Activated CD4-positive, CD25-positive, alpha-beta regulatory T cell treated with anti-CD3 and anti-CD28 coated beads, Interleukin-2, amount 50 U/mL, for 72 hours (primary cell): Measurements from ENCODE around the gene RNF113B.

Experiments used
- DNase-seq: peaks from one replicate; pipeline ENCODE4 v3.0.0; 2021

Gene RNF113B

DNA sequence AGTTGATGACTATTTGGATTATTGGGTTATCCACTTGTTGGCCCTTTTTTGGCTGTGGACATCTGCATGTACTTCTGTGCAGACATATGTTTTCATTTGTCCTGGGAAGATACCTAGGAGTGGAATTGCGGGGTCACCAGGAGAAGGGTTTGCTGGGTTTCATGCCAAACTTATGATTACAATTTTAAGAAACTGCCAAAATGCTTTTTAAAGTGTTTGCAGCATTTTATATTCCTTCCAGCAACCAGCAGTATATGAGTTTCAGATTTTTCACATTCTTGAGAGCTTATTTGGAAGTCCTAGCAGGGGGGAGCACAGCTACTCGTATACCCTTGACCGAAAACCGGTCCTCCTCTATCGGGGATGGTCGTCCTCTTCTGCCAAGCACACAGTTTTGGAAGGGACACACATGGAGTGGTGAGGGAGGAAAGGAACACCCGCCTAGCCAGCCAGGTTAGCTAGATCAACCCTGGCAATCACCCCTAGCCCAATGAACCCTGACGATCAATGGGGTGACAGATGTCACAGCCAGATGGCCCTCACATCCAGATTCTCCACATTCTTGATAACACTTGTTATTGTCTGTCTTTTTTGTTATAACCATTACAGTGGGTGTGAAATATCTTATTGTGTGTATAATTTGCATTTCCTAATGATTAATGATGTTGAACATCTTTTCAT is 26.7 kb upstream of the RNF113B start:
- DNase-seq, result no peak

DNA sequence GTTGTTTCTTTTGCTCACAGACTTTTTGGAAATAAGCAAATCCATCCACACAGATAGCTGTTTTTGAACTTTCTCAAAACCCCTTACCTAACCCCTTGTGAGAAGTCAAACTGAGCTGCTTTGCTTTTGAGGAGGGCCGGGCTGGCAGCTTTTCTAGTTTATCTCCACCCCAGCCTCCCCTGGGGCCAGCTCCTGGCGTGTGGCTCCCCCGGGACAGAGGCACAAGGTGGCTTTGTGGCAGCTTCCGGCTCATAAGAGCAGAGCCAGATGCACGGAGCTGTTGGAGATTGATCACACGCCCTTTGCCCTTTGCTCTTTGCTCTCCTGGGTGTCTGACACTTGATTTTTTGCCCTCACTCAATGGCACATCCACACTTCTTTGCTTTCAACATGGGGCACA is 24.9 kb upstream of the RNF113B start:
- no peak for DNase-seq

DNA sequence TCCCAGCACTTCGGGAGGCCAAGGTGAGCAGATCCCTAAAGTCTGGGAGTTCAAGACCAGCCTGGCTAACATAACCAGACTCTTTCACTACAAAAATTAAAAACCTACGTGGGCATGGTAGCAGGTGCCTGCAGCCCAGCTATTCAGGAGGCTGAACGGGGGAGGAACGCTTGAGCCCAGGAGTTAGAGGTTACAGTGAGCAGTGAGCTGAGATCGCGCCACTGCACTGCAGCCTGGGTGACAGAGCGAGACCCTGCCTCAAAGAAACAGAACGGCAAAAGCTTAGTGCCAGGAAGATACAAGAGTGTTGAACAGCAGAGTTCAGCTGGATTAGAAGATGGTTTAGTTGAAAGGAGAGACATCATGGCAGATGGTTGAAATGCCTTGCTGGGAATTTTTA is 24.1 kb upstream of the RNF113B start:
- DNase-seq, result no peak

DNA sequence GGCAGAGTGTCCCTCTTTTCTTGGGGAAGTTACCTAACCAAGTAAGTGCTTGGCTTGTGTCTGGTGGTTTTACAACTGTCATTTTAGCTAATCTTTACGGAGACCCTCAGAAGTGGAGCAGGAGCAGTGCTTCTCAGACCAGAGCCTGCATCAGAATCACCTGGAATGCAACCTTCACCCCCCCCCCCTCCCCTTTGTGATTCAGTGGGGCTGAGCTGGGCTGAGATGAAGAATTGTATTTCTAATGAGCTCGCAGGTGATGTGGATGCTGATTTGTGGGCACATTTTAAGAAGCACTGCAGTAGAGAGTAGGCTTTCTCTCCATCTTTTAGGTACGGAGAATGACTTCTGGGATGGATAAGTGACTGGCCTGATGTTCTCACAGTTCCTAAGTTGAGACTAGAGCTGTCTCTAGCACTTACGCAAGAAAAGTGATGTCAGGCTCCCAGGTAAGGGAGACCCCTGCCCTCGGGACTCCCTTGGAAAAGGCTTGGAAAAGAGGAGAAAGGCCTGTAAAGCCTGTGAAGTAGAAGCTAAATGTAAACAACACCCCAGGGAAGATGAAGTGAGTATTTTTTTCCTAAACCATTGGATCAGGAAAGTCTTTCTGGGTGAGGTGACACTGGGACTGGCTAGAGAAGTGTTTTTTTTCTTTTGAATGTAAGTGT is 23.3 kb upstream of the RNF113B start:
- DNase-seq, result no peak

DNA sequence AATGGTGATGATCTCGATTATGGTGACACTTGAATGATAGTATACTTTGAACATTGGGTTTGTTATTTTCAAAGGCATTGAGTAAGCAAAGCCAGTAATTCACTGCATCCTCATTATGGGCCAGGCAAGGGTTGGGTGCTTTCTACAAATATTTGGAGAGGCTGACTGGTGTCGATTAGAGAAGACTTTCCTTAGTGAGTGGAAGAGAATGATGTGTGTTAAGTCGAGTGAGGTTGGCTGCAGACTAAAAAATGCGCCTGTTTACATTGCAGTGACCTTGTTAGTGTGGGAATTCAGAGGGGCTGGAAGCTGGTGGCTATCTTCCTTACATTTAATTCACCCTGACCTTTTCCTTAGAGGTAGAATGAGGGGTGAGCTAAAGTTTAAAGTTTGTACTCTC is 22.4 kb upstream of the RNF113B start:
- no peak for DNase-seq

DNA sequence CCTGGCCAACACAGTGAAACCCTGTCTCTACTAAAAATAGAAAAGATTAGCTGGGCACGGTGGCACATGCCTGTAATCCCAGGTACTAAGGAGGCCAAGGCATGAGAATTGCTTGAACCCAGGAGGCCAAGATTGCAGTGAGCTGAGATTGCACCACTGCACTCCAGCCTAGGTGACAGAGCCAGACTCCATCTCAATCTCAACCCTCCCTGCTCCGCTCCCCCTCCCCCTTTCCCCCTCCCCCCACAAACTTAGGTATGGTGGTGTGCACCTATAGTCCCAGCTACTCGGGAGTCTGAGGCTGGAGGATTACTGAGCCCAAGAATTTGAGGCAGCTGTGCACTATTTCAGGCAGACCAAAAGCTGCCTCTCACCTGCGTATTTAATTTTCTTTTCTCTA is 21.6 kb upstream of the RNF113B start:
- DNase-seq, result no peak

DNA sequence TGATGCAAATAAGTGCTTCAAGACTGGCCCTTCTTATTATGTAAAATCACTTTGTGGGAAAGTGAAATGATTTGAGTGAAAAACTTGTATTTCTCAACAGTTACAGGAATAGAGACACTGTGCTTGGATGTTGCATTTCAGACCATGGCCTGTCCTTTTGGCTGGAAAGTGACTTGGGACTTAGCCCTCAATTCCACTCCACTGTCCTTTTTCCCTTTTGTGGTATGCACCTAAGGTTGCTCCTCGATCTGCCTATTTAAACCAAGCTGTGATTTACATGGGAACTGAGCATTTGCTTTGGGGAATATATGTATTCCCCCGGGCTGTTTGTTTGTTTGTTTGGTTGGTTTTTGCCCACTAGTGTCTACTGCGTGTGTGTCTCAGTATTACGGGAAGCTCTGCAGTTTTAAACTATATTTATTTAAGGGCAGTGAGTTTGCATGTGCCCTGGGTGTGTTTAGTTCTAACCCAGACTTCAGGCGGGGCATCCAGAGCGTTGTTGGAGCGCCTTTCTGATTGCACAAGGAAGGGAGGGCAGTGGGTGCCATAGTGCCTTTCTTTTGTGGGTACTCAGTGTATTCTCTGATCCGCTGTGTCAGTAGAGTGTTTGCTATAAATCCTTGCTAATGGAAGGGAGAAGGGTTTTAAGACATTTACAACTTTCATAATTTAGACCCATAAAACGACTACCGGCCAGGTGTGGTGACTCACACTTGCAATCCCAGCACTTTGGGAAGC is 18.2 kb upstream of the RNF113B start:
- no peak for DNase-seq

DNA sequence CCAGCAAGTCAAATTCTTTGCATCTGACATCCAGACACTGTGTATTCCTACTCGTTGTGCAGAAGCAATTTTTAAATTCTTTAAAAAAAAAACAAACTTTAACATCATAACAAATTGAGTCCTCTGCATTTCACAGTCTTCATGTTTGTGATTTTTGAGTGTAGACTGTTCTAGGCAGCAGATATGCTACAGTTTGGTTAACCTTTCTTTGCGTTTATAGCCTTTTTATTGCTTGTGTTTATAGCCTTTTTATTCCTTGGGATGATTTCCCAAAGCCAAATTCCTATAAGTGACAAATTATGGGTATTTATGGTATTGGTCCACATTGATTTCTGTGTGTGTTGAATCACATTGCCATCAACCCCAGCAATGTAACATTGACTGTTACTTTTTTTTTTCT is 14.9 kb upstream of the RNF113B start:
- no peak for DNase-seq

DNA sequence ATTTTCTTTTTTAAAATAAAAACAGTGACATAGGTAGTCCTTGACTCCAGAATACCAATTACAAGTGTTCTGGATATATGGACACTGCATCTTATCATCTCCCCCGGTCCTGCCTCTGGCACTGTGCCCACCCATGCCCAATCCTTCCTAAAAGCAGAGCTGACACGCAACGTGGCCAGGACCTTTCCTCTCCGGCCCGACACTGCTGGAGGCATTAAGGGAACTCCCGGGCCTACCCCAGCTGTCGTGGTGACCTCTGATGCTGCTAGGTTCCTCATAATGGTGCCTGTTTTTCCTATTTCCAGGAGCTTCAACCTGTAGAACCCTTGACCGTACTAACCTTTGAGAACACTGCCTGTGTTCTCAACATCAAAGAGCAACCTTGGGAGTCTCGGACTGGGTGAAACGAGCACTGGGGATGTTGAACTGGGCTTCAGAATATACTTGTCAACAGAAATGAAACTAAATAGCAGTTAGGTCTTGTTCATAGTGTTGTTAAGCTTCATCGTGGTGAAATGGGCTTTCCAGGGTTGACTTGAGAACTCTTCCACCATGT is 13.9 kb upstream of the RNF113B start:
- DNase-seq, result no peak

DNA sequence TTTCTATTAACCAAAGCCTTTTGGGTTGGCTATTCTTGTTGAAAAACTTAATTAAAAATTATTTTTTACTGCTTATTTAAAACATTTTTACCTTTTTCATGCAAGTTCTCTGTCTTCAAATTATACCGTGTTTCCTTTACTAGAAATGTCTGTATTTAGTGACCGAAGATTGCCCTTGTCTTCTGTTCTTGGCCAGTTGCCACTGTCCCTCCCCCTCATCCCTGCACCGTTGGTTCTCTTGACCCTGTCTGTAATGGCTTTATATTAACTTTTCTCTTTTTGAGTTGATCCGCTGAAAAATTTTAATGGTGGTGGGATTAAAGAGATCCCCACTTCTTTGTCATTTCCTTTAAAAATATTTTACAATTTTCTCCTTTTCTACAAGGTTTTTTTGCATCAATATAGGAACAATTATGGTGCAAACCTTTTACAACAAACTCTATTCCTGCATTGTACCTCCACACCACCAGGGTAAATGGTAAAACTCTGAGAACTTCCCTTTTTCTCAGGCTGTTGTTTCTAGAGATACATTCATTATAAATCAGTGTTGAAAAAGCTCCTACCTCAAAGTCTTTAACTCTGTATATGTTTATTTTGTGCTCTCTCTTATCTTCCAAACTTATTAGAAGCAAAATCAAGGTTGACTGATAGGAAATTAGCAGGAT is 12.9 kb upstream of the RNF113B start:
- DNase-seq, result no peak

DNA sequence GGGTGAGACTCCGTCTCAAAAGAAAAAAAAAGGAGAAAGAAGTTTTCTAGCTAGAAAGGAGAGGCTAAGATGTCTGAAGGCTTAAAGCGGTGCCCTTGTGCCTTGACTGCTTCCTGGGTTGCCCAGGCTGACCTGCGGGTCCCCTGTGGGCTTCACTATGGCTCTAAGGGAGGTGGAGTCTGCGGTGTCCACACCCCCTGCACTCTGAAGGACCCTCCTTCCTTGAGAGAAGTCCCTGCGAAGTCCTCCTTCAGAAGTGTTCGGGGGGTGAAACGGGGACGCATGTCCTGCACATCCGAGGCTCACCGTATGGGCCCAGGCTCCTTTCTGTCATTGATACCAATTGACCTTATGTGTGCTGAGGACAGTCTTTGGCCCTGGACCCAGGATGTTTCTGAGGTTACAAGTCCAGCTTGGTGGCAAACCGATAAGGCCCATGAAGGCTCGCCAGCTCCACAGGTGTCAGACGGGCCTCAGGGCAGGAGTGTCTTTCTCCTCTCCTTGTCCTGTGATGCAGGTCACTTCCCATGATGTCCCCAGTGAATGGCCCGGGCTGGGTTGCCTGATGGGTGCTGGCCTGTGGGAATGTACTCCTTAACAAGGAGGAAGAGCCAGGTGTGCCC is 11.6 kb upstream of the RNF113B start:
- DNase-seq, result no peak

DNA sequence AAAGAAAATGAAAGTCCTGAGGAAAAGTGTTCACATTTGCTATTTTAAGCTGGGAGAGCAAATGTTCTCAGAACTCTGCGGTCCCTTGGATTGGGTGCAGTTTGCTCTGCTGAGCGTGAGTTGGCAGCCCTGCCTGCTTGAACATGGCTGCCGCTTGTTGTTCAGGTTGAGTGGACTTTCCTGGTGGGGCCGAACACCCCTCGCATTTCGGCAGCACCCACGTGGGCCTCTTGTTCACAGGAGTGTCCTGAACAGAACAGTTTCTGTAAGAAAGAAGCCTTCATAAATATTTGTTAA is 10.8 kb upstream of the RNF113B start:
- DNase-seq, result no peak

DNA sequence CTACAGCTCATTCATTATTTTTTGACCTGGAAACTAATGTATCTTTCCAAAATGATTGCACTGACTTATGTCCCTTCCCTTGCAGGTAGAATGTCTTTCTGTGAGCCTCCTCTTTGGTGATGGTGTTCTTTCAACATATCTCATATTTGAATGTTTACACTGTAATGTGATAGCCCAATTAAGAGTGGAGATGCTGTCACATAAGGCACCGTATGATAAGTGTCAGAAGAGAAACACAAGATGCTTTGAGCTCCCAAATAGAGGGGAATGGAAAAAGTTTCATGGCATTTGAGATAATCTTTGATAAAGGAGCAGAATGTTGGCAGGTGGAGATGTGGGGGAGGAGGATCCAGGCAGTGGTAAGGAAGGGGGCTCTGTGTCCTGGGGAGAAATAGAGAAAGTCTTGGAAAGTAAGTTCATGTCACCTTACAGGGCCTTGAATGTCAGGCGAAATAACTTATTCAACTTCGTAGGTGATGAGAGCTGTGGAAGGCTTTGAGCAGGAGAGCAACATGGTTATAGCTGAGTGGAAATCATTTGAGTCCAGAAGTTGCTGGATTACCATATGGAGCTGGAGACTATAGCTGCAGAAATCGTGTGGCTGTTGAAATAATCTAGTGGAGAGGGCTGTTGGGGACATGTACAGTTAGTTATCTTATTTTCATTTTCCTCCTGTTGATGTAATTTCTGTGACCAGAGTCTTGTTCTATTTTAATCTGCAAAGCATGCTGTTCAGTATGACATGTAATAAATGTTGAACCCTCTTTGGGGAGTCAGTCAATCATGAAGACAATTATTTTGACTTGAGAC is 10.3 kb upstream of the RNF113B start:
- DNase-seq, result no peak

DNA sequence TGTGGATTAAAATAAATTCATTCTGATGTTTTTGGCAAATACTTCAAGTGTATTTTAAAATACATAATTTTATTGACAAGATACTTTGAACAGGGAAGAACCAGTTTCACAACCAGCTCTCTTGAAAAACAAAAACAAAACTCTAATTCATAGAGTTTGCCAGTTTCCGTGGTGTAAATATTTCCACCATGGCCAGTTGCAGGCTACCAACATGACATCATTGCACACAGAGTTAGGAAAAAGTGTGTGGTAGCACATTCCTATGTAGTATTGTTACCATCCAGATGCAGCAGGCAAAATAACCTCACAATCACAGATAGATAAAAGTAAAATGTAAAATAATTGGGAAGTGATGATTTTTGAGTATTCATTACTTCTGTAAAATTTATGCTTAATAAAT is 7.7 kb upstream of the RNF113B start:
- DNase-seq, result no peak

DNA sequence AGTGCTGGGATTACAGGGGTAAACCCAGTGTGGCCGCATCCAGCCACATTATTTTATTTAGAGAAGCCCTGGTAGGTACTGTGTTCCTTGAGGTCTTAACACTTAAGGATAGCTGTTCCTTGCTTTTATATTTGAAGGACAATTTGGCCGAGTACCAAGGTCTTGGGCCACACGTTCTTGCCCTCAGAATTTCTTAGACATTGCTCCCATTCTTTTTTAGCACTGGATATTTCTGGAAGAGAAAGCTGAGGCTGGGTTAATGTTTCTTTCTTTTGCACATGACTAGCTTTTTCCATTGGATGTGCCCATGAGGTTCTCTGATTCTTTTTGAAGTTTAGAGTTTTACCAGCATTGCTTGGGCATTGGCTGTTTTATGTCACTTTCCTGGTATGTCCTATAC is 5.5 kb upstream of the RNF113B start:
- no peak for DNase-seq

DNA sequence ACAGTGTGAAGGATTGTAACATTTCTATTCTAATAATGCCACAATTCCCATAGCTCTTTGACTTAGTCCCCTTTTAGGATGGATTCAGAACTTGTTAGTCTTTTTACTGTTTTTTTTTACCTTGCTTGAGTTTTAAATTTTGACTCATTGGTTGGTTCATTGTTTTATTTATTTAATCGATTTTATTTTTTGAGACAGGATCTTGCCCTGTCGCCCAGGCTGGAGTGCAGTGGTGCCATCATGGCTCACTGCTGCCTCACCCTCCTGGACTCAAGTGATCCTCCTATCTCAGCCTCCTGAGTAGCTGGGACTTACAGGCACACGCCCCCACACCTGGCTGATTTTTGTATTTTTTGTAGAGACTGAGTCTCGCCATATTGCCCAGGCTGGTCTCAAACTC is 5.1 kb upstream of the RNF113B start:
- DNase-seq, result no peak

DNA sequence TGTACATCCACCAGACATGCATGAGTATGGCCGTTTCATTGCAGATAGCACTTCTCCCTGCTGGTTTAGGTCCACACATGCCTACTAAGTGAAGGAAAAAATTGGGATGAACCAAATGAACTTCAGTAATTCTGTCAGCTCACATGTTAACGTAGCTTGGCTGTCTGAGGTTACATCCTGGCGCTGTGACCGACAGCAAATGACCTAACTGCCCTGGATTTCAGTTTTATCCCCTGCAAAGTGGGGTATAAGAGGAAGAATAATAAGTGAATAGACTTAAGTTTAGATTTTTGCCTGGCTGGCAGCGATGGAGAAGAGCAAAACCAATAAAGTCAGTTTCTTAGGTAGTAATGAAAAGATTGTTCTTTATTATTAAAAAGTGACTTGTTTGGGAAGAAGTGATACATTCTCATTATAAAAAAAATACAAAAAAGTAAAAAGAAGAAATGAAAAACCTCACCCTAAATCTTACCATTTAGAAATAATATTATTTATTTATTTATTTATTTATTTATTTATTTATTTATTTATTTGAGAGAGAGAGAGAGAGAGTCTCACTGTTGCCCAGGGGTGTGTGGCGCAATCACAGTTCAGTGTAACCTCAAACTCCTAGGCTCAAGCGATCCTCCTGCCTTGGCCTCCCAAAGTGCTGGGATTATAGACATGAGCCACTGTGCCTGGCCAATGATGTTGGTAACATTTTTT is 4.2 kb upstream of the RNF113B start:
- DNase-seq, result no peak

DNA sequence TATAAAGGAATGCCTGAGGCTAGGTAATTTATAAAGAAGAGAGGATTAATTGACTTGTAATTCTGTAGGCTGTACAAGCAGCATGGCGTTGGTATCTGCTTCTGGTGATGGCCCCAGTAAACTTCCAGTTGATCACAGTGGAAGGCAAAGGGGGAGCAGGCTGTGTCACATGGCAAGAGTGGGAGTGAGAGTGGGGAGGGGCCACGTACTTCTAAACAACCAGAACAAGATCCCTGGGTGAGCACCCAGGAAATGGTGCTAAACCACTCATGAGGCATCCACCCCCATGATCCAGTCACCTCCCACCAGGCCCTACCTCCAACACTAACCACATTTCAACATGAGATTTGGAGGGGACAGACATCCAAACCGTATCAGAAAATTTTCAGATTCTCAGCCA is 3.0 kb upstream of the RNF113B start:
- DNase-seq, result no peak

DNA sequence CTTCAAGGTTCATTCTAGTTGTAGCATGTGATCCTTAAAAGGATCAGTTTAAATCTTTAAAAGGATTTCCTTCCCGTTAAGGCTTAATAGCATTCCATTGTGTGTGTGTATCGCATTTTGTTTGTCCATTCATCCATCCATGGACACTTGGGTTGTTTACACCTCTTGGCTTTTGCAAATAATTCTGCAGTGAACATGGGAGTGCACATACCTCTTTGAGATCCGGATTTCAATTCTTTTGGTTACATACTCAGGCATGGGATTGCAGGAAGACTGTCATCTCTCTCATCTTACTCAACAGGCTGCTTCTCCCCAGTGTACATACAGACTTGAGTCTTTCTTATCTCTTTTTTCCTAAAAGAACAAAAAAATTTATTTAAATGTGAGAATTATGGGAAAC is 1.2 kb downstream of the RNF113B start:
- no peak for DNase-seq

DNA sequence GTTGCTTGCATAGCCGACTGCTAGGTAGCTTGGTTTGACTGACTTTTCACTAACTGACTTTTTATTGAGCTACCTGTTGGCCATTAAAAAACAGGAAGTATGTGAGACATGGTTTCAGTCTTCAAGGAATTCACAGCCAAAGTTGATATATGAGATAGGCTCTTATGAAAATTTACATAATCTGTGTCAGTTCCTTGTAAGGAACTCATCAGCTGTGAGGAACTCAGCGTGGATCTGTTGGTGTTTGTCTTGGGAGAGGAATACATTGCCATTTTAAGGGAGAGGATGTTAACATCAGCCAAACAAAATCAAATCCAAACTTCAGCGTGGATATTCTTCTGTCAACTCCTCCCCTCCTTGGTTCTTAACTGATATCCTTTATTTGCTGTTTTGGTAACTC is 2.0 kb downstream of the RNF113B start:
- DNase-seq, result no peak

DNA sequence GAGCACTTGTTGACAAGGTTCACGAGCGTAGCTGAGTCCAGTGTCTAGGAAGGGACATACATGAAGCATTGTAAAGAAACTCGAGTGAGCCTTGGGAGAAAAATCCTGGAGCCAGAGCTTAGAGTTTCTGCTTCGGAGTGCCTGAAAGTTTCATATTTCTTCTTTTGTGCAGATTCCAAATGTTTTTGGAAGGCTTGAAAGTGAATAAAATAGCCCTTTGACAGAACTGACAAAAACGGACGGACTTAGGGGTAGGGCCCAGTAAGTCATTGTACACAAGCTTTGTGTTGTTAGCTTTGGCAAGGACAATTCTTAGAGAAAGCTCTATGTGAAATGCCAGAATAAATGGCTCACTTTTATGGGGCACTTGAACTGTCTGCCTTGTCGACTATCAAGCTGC is 2.8 kb downstream of the RNF113B start:
- no peak for DNase-seq
